K562 (cell line): ENCODE data around the gene IMPDH2.

Experiments
- BRD4 ChIP-seq: fragments of 200-600 bp; sonication (generic); IDR thresholded peaks from 2 replicates; pipeline ENCODE4 v1.6.1; 2017; ENCODE audit warnings: inconsistent platforms
- CTCF ChIP-seq, 3 experiments: IDR thresholded peaks in 2 of 3; conservative IDR thresholded peaks in 1 of 3; 2 replicates each; pipeline ENCODE4 v1.5.1; 2011 to 2012; ENCODE audit warnings: low read length in 3 of 3, mild to moderate bottlenecking in 3 of 3, control low read depth in 2 of 3, improper control_type of control experiment in 1 of 3, inconsistent platforms in 1 of 3, low read depth in 1 of 3, mixed read lengths in 1 of 3, moderate library complexity in 1 of 3; ENCODE audit not compliant: insufficient read depth in 2 of 3
- KDM4B ChIP-seq, 2 experiments: fragments of 450-650 bp in 1 of 2; sonication (generic) in 1 of 2; IDR thresholded peaks; 2 replicates each; pipeline ENCODE4 v1.6.1; 2016 to 2017; ENCODE audit warnings: borderline replicate concordance in 2 of 2, antibody characterized with exemption in 1 of 2, low read depth in 1 of 2, mild to moderate bottlenecking in 1 of 2
- MAFK ChIP-seq: IDR thresholded peaks from 2 replicates; pipeline ENCODE4 v1.6.1; 2011; ENCODE audit warnings: low read length, improper control_type of control experiment
- TF ChIP-seq, protein P1 (sequence below): sonication (generic); formaldehyde crosslinking; IDR thresholded peaks from 2 replicates; pipeline ENCODE4 v1.8.0; 2022; ENCODE audit warnings: mild to moderate bottlenecking, missing genetic modification reagents

- no peak for TF ChIP-seq MAFK
- no peak for TF ChIP-seq BRD4
- no peak for TF ChIP-seq KDM4B (IDR thresholded peaks at IDR 0.05; ENCODE audit: borderline replicate concordance in 2 of 2, low read depth in 1 of 2)
- TF ChIP-seq, protein P1, sequence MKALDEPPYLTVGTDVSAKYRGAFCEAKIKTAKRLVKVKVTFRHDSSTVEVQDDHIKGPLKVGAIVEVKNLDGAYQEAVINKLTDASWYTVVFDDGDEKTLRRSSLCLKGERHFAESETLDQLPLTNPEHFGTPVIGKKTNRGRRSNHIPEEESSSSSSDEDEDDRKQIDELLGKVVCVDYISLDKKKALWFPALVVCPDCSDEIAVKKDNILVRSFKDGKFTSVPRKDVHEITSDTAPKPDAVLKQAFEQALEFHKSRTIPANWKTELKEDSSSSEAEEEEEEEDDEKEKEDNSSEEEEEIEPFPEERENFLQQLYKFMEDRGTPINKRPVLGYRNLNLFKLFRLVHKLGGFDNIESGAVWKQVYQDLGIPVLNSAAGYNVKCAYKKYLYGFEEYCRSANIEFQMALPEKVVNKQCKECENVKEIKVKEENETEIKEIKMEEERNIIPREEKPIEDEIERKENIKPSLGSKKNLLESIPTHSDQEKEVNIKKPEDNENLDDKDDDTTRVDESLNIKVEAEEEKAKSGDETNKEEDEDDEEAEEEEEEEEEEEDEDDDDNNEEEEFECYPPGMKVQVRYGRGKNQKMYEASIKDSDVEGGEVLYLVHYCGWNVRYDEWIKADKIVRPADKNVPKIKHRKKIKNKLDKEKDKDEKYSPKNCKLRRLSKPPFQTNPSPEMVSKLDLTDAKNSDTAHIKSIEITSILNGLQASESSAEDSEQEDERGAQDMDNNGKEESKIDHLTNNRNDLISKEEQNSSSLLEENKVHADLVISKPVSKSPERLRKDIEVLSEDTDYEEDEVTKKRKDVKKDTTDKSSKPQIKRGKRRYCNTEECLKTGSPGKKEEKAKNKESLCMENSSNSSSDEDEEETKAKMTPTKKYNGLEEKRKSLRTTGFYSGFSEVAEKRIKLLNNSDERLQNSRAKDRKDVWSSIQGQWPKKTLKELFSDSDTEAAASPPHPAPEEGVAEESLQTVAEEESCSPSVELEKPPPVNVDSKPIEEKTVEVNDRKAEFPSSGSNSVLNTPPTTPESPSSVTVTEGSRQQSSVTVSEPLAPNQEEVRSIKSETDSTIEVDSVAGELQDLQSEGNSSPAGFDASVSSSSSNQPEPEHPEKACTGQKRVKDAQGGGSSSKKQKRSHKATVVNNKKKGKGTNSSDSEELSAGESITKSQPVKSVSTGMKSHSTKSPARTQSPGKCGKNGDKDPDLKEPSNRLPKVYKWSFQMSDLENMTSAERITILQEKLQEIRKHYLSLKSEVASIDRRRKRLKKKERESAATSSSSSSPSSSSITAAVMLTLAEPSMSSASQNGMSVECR = no peak
- no peak for TF ChIP-seq CTCF (IDR thresholded peaks at IDR 0.05 in 2 of 3, conservative IDR thresholded peaks at IDR 0.05 in 1 of 3; ENCODE audit: insufficient read depth in 2 of 3, low read depth in 1 of 3, low read length in 3 of 3)
Observed at GRCh38 chr3:48999085-48999858, 29.9 kb downstream of the IMPDH2 start.
